Skeletal muscle satellite cell (primary cell): ENCODE measurements around the gene ZFHX3.
A peak's percentile ranks its signal among the peaks of the same experiment; 100 is the strongest.

Experiments
- H3K27me3 ChIP-seq: 2 replicates; pipeline ENCODE4 v1.7.0; 2013; ENCODE audit warnings: low read length; ENCODE audit not compliant: control insufficient read depth, insufficient read depth
- H3K36me3 ChIP-seq: 2 replicates; pipeline ENCODE4 v1.7.0; 2013; ENCODE audit warnings: mild to moderate bottlenecking, control low read depth, low read length; ENCODE audit not compliant: insufficient read depth
- H3K4me1 ChIP-seq: 2 replicates; pipeline ENCODE4 v1.7.0; 2013; ENCODE audit warnings: low read length; ENCODE audit not compliant: control insufficient read depth, insufficient read depth
- H3K4me2 ChIP-seq: 2 replicates; pipeline ENCODE4 v1.7.0; 2013; ENCODE audit warnings: mild to moderate bottlenecking, low read length
- H3K4me3 ChIP-seq: 2 replicates; pipeline ENCODE4 v1.7.0; 2013; ENCODE audit warnings: low read length
- H3K9ac ChIP-seq: 2 replicates; pipeline ENCODE4 v1.7.0; 2013; ENCODE audit warnings: mild to moderate bottlenecking, low read depth, low read length, moderate library complexity
- H3K9me3 ChIP-seq: replicated peaks from 2 replicates; pipeline ENCODE4 v1.7.0; 2013; ENCODE audit warnings: mild to moderate bottlenecking, control low read depth, low read length

Gene ZFHX3

DNA sequence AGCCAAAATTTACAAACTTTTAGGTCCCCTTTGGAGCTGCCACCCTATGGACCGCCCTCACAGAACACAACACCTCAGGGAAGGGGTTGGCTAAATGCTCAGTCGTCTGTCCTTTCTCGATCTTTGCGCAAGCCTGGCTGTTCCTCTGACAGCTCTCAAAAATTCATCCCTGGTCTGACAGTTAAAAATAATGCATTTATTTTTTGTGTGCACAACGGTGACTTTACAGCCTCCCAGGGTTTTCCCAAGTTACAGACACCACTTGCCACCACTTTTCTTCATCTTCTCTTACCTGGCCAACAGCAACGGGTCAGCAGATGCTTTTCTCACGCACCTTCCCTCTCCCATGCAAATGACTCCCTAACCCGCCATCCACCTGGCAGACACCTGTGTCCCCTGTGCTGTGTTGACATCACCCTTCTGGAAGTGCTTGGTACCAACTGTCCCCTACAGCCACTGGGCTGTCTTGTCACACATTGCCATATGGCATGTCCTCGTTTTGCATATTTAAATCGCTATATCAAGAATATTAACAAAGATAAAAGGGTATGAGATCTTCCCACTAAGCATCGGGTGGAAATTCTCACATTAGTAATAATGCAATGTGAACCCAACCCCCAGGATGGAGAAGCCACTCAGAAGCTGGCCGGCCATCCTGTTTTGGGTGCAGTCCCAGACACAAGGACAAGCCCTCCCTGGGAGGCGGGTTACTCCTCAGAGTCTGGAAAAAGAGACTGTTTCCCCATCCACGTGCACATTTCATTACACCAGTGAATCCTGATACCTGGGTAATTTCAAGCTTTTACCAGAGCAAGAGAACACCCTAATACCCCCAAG lies 187.0 kb downstream of the ZFHX3 start:
- Histone ChIP-seq H3K4me1 (peaks cover 29% of the 10 kb centered on the region), H3K9me3 (no peaks in the 10 kb centered on the region), H3K4me2 (no peak overlapping the region), H3K36me3 (peaks cover 12% of the 10 kb centered on the region), H3K4me3 (no peak overlapping the region), H3K9ac (no peak overlapping the region), H3K27me3 (no peaks in the 10 kb centered on the region)

- Histone ChIP-seq H3K9me3 (no peaks in the 10 kb centered on the region), H3K4me1 (peaks cover 29% of the 10 kb centered on the region), H3K4me2 (peak overlapping the region; percentile 64), H3K27me3 (no peaks in the 10 kb centered on the region), H3K9ac (peak overlapping the region; percentile 67), H3K4me3 (no peak overlapping the region), H3K36me3 (no peaks in the 10 kb centered on the region)
These were observed 188.3 kb downstream of the ZFHX3 start for GRCh38 chr16:72859581-72859980.

DNA sequence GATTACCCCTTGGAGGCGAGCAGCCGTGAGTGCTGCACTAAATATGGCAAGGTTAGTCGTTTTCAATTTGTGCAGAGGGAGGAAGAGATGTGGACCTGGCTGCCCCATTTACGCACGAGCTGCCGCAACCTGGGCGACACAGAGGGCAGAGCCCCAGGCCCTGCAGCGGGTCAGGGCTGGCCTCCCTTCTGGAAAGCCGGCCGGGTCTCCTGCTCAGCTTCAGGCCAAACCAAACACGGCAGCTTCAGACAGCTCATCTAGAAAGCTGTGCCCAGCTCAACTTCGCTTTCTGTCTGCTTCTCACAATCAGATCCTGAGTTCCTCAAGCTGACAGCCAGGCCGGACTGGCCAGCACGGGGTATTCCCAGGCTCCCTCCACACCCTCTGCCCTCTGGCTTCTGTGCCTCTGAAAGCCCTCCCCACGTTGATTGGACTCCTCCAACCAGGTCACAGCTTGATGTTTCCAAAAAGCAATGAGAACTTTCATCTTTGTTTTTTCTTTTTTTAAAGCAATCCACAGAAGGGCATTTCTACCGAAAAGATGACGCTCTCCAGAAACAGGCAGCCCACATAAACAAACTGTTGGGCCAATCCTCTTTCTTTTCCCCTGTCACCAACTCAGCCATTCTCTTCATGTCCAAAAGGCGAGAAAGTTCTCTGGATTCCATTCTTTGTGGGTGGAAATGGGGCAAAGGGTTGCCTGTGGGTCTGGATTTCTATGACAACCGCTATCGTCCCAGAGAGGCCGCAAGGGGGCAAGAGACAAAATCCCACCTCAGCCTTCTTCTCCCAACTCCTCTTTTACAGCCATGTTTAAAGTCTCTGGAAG lies 189.0 kb downstream of the ZFHX3 start:
- H3K4me3 ChIP-seq: peak overlapping the region; percentile 32
- H3K9ac ChIP-seq: peak overlapping the region; percentile 67
- peak overlapping the region; percentile 64 for H3K4me2 ChIP-seq
- H3K9me3 ChIP-seq: no peaks in the 10 kb centered on the region
- H3K27me3 ChIP-seq: no peaks in the 10 kb centered on the region
- no peaks in the 10 kb centered on the region for H3K36me3 ChIP-seq
- H3K4me1 ChIP-seq: peaks cover 29% of the 10 kb centered on the region

DNA sequence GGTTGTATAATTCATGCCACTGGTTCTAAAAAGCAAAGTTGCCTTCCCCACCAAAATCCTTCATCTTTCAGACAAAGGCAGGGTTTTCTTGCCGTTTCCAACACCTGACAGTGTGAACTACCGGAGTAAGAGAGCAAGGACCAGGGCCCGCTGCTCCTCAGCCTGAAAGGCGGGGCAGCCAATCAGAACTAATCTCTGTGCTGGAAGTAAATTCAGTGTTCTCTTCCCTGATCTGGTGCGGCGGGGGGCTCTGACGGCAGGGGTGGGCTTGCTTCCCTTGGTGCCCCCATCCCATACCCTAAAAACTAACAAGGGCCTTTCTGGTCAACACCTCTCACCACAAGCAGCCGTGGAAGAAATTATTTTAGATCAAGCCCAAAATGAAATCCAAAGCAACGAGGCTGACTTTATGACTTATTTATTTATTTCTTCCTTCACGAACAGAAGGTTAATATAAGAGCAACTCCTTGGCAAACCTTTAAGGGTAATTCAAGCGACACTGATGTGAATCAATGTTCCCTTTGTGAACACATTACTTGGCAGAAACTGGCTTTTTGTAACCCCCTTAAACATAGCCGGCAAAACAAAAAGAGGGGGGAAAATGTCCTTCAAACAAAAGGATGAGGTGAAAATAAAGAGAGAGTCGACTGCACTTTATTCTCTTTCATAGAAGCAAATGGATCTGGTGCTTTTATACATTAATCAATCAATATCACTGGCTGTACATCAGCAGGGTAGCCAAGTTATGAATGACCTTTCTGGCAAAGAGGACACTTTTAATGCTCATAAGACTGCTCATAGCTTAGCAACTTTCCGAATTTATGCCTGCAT lies 189.9 kb downstream of the ZFHX3 start:
- no peaks in the 10 kb centered on the region for H3K9me3 ChIP-seq
- peaks cover 29% of the 10 kb centered on the region for H3K4me1 ChIP-seq

DNA sequence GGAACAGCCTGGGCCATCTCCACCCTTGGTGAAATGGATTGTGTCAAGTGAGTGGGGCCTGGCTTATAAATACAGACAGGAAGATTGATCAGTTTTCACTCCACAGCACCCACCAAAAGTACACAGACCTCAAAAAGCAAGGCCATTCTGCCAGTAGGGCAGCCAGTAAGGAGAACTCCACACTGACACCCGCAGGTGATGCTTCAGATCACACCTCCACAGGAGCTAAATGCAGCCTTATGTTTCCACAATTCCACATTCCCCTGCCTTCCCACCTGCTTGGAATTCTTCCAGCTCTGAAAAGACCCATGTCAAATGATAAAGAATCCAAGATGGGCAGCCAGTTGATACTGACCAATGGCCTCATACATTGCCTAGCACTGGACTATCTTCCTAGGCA lies 191.1 kb downstream of the ZFHX3 start:
- Histone ChIP-seq H3K36me3 (peaks cover 4% of the 10 kb centered on the region), H3K27me3 (no peaks in the 10 kb centered on the region), H3K4me1 (peaks cover 29% of the 10 kb centered on the region), H3K4me2 (no peak overlapping the region), H3K9me3 (no peaks in the 10 kb centered on the region), H3K4me3 (no peak overlapping the region), H3K9ac (no peak overlapping the region)

More for the DNA sequence above, 189.9 kb downstream of the ZFHX3 start:
- H3K27me3 ChIP-seq: no peaks in the 10 kb centered on the region
- H3K4me2 ChIP-seq: peak overlapping the region; percentile 64
- H3K9ac ChIP-seq: peak overlapping the region; percentile 67
- H3K4me3 ChIP-seq: peak overlapping the region; percentile 32
- H3K36me3 ChIP-seq: peaks cover under 1% of the 10 kb centered on the region

- no peaks in the 10 kb centered on the region for H3K9me3 ChIP-seq
- H3K9ac ChIP-seq: no peak overlapping the region
- no peaks in the 10 kb centered on the region for H3K27me3 ChIP-seq
- H3K4me3 ChIP-seq: no peak overlapping the region
- H3K4me2 ChIP-seq: no peak overlapping the region
- H3K4me1 ChIP-seq: peaks cover 41% of the 10 kb centered on the region
- H3K36me3 ChIP-seq: peaks cover 5% of the 10 kb centered on the region
These were observed 193.5 kb downstream of the ZFHX3 start for GRCh38 chr16:72854267-72854959.

DNA sequence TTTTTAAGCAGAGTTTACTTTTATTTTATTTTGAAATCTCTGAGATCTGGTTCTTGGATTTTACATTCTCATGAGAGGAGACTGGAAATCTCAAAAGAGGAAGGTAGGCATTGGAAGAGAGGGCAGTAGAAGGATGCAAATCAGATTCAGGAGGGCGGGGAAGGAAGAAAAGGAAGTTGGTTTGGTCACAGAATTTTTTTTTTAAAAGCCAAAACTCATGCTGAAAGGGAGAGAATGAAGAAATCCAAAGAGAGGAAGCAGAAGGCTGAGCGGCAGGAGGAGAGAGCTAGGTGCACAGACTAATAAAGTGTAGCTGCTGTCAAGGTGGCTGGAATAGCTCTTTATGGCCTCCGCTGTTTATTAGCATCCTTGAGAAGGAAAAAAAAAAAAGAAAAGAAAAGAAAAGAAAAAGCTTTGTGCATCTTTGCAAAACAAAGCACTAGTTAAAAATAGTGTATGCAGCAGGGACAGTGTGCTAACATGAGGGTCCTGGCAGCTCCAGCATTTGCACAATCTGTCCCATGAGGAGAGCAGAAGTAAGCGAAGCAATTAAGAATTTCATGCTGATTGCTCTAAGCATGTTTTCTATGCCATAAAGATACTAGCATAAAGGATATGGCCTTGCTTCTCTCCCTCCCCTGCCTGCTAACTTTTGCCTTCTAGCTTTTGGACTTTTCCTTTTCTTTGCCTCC lies 194.2 kb downstream of the ZFHX3 start:
- Histone ChIP-seq H3K4me3 (no peak overlapping the region), H3K9me3 (no peaks in the 10 kb centered on the region), H3K4me1 (peaks cover 41% of the 10 kb centered on the region), H3K36me3 (peaks cover 7% of the 10 kb centered on the region), H3K4me2 (no peak overlapping the region), H3K27me3 (no peaks in the 10 kb centered on the region), H3K9ac (no peak overlapping the region)

DNA sequence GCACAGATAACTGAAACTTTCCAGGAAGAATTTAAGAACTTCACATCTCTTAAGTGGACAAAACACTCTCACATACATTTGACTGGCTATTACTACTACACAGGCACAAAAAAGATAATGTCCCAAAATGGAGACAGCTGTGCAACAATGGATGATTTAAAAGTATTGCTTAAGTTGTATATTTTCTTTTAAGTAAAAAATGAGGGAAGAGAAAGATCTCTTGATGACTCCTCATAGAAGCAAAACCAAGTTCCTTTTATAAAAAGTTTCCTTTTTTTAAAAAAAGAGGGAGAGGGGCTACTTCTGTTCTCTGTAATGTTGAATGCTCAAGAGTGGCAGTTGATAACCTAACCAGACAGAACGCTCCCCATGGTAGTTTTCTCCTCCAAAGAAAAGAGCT lies 195.5 kb downstream of the ZFHX3 start:
- Histone ChIP-seq H3K4me3 (no peak overlapping the region), H3K4me1 (peaks cover 41% of the 10 kb centered on the region), H3K36me3 (peaks cover 7% of the 10 kb centered on the region), H3K9me3 (no peaks in the 10 kb centered on the region), H3K4me2 (no peak overlapping the region), H3K9ac (no peak overlapping the region), H3K27me3 (no peaks in the 10 kb centered on the region)

- Histone ChIP-seq H3K9ac (peak overlapping the region; percentile 53), H3K4me3 (no peak overlapping the region)
These were observed 197.1 kb downstream of the ZFHX3 start for GRCh38 chr16:72850853-72851252.

DNA sequence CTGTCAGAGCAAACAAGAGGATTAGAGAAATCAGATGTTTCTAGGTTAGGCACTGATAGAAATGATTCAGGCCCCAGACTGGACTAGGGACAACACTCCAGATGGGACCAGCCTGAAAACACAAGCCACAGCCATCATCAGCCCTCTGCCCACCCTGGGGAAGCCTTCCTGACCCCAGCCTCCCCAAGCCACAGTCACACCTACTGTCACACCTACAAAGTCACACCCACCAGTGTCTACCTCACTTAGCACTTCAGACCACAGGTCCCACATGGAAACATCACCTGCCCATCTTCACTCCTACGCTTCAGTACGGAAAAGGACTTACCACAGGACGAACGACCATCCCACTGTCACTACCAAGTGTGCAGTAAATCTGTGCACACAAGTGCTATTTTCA lies 197.9 kb downstream of the ZFHX3 start:
- Histone ChIP-seq H3K4me2 (no peak overlapping the region), H3K4me1 (peaks cover 47% of the 10 kb centered on the region), H3K27me3 (no peaks in the 10 kb centered on the region), H3K9me3 (no peaks in the 10 kb centered on the region), H3K9ac (peak overlapping the region; percentile 53), H3K36me3 (peaks cover 7% of the 10 kb centered on the region), H3K4me3 (no peak overlapping the region)

More at GRCh38 chr16:72850853-72851252, 197.1 kb downstream of the ZFHX3 start:
- Histone ChIP-seq H3K27me3 (no peaks in the 10 kb centered on the region), H3K36me3 (peaks cover 7% of the 10 kb centered on the region), H3K4me2 (peak overlapping the region; percentile 20), H3K9me3 (no peaks in the 10 kb centered on the region), H3K4me1 (peaks cover 41% of the 10 kb centered on the region)
